ENCODE data around the gene IQGAP1. TPM values are rescaled to one million over a fixed set of nuclear protein-coding genes. Genes with fewer than 3 reads are reported as not detected.

IQGAP1 gene
- total RNA-seq (2021; fragmentation: NEBNext Ultra II Directional; extraction: Animal tissue kit (Norgen Biotek cat#: 25700)): 100 to 1,000 TPM; 172 to 201 (median 185) TPM
- long read RNA-seq, full-length matches to known transcripts: 15 of 134 reads
- long read RNA-seq, partial matches to known transcripts: 115 of 134 reads
- long read RNA-seq, other reads (novel, unspliced or antisense): 4 of 134 reads

- Mint-ChIP-seq H3K4me1 (ENCODE audit: low read depth) (peaks cover 43% of the 10 kb centered on the region), H3K36me3 (ENCODE audit: low read depth) (peaks cover 37% of the 10 kb centered on the region), H3K27ac (peak within 1 kb of the TSS; percentile 93), H3K4me3 (peak within 1 kb of the TSS; percentile 97), H3K9me3 (no peaks in the 10 kb centered on the region), H3K27me3 (ENCODE audit: insufficient read depth) (no peaks in the 10 kb centered on the region)
- TF ChIP-seq CTCF (IDR thresholded peaks at IDR 0.05): no peak
- peak; percentile 92 for DNase-seq
Observed at GRCh38 chr15:90387534-90388461, at the start of gene IQGAP1. Gene IQGAP1, plus strand, starts transcription at chr15:90388242. Its CDS starts 100 bp downstream, at chr15:90388342.

- Mint-ChIP-seq H3K27ac (no peak overlapping the region), H3K4me1 (ENCODE audit: low read depth) (peaks cover 35% of the 10 kb centered on the region), H3K9me3 (no peaks in the 10 kb centered on the region), H3K36me3 (ENCODE audit: low read depth) (no peaks in the 10 kb centered on the region), H3K4me3 (no peak overlapping the region), H3K27me3 (ENCODE audit: insufficient read depth) (peaks cover 2% of the 10 kb centered on the region)
- DNase-seq: no peak
- no peak for TF ChIP-seq CTCF (IDR thresholded peaks at IDR 0.05)
Observed at GRCh38 chr15:90338532-90338931, 49.5 kb upstream of the IQGAP1 start.

- Mint-ChIP-seq H3K36me3 (ENCODE audit: low read depth) (no peaks in the 10 kb centered on the region), H3K4me1 (ENCODE audit: low read depth) (peaks cover 39% of the 10 kb centered on the region), H3K27me3 (ENCODE audit: insufficient read depth) (peaks cover 2% of the 10 kb centered on the region), H3K9me3 (no peaks in the 10 kb centered on the region), H3K4me3 (no peak overlapping the region), H3K27ac (no peak overlapping the region)
- no peak for TF ChIP-seq CTCF (IDR thresholded peaks at IDR 0.05)
- DNase-seq: no peak
Observed at GRCh38 chr15:90340345-90340744, 47.7 kb upstream of the IQGAP1 start.

- Mint-ChIP-seq H3K36me3 (ENCODE audit: low read depth) (no peaks in the 10 kb centered on the region), H3K4me1 (ENCODE audit: low read depth) (peaks cover 33% of the 10 kb centered on the region), H3K4me3 (no peak overlapping the region), H3K9me3 (no peaks in the 10 kb centered on the region), H3K27ac (no peak overlapping the region), H3K27me3 (ENCODE audit: insufficient read depth) (no peaks in the 10 kb centered on the region; the same call in none of the 2 replicates)
- no peak for DNase-seq
- no peak for TF ChIP-seq CTCF (IDR thresholded peaks at IDR 0.05)
Observed at GRCh38 chr15:90343302-90343790, 44.7 kb upstream of the IQGAP1 start.

GRCh38 chr15:90344662-90345061 is 43.4 kb upstream of the IQGAP1 start:
- Mint-ChIP-seq H3K27ac (no peak overlapping the region), H3K36me3 (ENCODE audit: low read depth) (no peaks in the 10 kb centered on the region), H3K4me3 (no peak overlapping the region), H3K9me3 (no peaks in the 10 kb centered on the region), H3K27me3 (ENCODE audit: insufficient read depth) (no peaks in the 10 kb centered on the region; the same call in none of the 2 replicates), H3K4me1 (ENCODE audit: low read depth) (peaks cover 30% of the 10 kb centered on the region)
- DNase-seq: no peak
- no peak for TF ChIP-seq CTCF (IDR thresholded peaks at IDR 0.05)
